Adipose tissue (tissue), 3 donors: Measurements from ENCODE around the gene DUS3L. TPM values are rescaled to one million over a fixed set of nuclear protein-coding genes. Genes with fewer than 3 reads are reported as not detected.

Source experiments
- H3K27ac ChIP-seq: one replicate; pipeline ENCODE4 v1.5.1; 2013; ENCODE audit warnings: low read depth, low read length
- WGBS, 3 donors: extraction: QIAGEN DNeasy Blood & Tissue Kit; methylation state at CpG; one replicate each; pipeline ENCODE4 v1.1.7; 2013; 5-methylcytosine and 5-hydroxymethylcytosine counted together
- polyA plus RNA-seq, 3 donors: library from polyadenylated mRNA; stranded (reverse); fragments of 200-250 nt; gene quantifications; one replicate each; pipeline ENCODE4 v1.2.3, GENCODE V29; 2013
- donor health status: healthy with polysubstance abuse.
- donor health status: Bipolar disorder and iron deficiency.
- donor health status: healthy.

Gene DUS3L, protein sequence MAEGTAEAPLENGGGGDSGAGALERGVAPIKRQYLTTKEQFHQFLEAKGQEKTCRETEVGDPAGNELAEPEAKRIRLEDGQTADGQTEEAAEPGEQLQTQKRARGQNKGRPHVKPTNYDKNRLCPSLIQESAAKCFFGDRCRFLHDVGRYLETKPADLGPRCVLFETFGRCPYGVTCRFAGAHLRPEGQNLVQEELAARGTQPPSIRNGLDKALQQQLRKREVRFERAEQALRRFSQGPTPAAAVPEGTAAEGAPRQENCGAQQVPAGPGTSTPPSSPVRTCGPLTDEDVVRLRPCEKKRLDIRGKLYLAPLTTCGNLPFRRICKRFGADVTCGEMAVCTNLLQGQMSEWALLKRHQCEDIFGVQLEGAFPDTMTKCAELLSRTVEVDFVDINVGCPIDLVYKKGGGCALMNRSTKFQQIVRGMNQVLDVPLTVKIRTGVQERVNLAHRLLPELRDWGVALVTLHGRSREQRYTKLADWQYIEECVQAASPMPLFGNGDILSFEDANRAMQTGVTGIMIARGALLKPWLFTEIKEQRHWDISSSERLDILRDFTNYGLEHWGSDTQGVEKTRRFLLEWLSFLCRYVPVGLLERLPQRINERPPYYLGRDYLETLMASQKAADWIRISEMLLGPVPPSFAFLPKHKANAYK
- 10 to 100 TPM; 16.0 to 44.0 (median 29.3) TPM for polyA plus RNA-seq

DNA sequence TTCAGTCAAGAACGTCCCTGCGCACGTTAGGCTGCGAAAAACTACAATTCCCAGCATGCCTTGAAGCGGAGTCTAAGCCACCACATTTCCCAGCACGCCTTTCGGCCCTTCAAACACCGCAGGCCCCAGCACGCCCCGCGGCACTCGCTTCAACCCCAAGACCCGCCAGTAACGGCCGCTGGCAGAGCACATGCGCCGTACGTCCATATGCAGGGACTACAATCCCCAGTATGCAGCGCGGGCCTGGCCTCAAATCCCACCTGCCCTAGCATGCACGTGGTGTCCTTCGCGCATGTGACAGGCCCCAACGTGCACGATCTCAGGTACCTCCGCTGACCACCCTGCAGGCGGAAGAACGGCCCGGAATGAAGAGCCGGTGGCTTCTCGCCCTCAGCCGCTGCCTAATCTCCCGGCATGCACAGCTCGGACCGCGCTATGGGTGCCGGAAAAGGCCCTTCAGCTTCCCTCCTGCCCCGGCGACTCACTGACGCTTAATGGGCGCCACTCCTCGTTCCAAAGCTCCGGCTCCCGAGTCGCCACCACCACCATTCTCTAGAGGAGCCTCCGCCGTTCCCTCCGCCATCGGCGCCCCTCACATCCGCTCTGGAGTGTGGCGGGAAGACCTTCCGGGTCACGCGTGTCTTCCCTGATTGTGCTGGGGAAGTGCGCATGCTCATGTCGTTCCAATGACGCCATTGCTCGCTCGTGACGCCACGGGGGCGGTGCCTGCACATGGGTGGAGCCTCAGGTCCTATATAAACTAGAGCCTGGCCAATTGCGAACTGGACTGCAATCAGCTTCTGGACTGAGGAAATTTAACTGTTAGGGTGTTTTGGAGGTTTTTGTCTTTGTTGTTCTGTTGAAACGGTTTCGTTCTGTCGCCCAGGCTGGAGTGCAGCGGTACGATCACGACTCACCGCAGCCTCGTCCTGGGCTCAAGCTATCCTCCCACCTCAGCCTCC is at the start of gene DUS3L:
TSS of gene DUS3L (minus strand) at position 605 of the 962 bp plus-strand sequence. CDS start at position 583, 22 bp downstream.
- peak within 1 kb of the TSS; percentile 90 for H3K27ac ChIP-seq

DNA sequence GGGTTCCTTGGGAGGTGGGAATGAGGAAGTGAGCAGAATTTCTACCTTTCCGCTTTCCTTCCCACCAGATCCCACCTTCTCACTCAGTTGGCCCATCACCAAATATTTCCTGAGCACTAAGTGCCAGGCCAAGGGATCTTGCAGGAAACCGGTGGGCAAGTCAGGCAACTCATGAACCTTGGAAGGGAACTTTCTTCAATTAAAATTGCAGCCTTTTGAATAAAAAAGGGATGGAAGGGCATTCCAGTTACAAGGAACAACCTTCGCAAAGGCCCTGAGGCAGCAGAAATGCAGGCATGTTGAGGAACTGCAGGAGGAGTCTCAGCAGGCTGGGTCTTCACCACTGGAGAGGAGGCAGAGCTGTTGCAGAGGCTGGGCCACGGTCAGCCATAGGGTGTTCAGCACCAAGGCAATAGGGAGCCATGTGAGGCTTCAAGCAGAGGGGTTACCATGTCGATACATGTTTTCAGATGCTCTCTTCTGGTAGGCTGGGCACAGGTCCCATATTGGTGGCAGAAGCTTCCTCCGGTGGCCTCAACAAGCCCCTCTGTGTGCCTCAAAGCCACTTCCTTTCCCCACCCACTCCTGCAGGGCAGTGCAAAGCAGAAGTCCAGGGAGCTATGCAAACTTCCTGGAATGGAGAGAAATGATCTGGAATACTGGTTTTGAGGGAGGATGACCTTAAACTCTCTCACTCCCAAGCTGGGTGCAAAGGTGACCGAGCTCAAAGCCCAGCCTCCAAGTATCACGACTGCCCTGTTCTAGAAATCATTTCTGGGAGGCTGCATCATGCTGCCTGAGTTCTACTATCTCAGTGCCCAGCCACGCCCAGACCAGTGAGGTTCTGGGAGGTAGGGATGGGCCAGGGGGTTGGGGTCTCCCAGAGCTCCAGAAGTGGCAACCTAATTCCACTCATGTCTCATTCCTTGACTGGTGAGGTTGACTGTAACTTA is 48.4 kb upstream of the DUS3L start, which contains the start of gene FUT6:
TSS of gene FUT6 (minus strand) at position 638 of the 953 bp plus-strand sequence. CDS start 7,135 bp downstream, outside the sequence.
- no peak within 1 kb of the TSS for H3K27ac ChIP-seq
- 68 to 83% (median 68%) methylated on average over 9 of the region's 9 CpGs for WGBS, 3 donors

More for the DNA sequence above, at the start of gene DUS3L:
- 10% methylated on average over 71 to 72 of the region's 72 CpGs for WGBS, 3 donors

DNA sequence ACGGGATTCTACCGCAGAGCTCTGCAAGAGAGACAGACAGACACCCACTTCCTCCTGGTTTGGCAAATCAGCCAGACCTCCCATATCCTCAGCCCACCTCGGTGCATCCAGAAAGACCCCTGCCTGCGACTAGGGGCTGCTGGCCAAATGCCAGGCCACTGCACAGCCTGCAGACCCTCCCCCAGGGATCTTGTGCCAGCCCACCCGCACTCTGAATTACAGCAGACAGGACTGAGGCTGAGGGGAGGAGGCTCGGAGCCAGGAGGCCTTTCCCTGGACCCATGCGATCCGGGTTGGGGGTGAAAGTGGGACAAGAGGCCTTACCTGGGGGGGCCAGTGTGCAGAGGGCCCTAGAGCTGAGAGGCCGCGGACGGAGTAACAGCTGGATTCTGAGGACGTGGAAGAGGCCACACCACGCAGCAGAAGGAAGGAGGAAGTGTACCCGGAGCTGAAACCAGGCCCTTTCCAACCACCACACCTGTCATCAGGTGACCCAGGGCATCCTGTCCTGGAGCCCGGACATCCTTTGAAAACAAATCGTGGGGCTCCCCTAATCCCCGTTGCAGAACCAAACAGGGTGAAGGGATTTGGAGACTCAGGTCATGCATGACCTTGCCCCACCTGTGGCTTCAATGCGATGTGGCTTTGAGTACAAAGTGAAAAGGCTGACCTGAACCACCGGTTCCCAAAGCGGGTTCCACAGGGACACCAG is 47.5 kb upstream of the DUS3L start:
- 39 to 50% (median 46%) methylated on average over 20 of the region's 20 CpGs for WGBS, 3 donors
- no peak overlapping the region for H3K27ac ChIP-seq

DNA sequence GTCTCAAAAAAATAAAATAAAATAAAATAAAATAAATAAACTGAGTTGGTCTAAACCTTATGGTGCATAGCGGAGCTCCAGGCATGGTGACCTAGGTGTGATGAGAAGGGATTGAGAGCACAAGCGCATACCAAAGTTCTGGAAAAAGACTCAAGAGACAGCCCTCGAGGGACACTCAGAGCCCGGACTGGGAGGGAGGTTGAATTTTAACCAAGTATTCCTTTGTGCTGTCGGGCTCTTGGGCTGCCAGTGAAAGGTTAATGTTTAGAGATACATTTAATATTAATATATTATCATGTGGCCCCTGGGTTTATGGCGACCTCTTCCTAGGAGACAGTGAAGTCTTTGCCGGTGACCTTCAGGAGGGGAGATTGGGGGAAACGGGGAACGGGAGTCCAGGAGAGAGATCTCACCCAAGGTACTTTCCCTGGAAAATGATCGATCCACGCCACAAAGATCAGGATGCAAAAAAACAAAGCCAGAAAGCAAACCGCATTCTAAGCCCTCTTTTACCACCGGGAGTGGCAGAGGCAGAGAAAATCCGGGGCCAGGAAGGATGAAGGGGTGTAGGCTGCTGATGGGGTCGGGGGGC is 46.9 kb upstream of the DUS3L start:
- H3K27ac ChIP-seq, result no peak overlapping the region
- 19 to 45% (median 37%) methylated on average over 15 of the region's 15 CpGs for WGBS, 3 donors

DNA sequence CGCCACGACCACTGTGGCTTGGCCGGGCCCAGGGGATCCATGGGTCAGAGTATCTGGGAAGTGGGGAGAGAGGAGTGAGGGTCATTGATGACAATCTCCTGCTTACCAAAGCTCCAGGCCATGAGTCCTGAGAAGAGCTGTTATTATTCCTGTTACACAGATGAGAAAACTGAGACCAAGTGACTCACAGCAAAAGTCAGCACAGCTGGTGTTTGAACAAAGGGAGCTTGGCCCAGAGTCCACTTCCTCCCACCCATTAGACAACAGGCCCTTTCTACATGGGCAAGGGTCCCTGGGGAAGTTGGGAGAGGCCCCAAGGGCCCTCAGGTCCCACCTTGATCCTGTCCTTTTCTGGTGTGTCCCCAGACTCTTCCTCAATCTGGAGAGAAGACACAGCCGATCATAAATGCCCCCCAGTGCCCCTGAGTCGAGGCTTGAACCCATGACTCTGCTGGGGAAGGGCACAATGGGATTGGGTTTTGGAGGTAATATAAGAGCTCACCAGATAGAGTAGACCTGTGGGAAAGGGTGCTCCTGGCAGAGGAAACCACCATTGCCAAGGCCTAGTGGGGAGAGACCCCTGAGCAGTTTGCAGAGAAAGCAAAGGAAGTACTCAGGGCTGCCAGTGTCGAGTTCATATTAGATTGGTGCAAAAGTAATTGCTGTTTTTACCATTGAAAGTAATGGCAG is 41.7 kb upstream of the DUS3L start:
- WGBS, 3 donors, result 78 to 87% (median 86%) methylated on average over 6 of the region's 6 CpGs
- H3K27ac ChIP-seq, result no peak overlapping the region

DNA sequence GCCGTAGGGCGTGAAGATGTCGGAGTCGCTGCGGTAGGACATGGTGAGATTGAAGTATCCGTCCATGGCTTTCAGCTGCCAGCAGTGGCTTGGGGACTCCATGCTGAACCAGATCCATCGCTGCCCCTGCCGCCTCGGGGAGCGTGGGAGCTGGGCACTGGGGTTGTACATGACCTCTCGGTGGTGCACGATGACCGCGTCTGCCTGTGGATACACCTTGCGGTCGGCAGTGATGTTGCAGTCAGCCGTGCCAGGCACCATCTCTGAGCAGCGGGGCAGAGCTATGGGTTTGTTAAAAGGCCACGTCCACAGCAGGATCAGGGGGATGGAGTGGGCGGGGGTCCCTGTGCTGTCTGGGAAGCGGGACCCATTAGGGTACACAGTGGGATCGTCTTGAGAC is 41.1 kb upstream of the DUS3L start:
- WGBS, 3 donors, result 81 to 87% (median 83%) methylated on average over 22 of the region's 22 CpGs
- no peak overlapping the region for H3K27ac ChIP-seq

DNA sequence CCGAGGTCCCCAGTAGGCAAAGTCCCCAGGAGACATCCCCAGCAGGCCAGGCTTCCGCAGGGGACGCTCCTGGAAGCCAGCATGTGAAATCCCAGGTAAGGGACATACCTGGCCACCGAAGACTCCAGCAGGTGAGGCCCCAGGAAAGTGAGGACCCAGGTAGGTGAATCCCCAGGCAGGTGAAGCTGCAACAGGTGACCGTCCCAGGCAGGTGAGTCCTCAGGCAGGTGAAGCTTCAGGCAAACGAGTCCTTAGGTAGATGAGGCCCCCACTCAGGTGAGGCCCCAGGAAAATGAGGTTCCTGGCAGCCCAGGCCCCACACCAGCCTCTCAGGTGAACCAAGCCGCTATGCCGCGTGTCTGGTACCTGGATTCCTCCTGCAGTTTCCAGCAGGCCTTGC is 40.2 kb upstream of the DUS3L start:
- WGBS, 3 donors, result 73 to 93% (median 88%) methylated on average over 9 of the region's 9 CpGs
- no peak overlapping the region for H3K27ac ChIP-seq

DNA sequence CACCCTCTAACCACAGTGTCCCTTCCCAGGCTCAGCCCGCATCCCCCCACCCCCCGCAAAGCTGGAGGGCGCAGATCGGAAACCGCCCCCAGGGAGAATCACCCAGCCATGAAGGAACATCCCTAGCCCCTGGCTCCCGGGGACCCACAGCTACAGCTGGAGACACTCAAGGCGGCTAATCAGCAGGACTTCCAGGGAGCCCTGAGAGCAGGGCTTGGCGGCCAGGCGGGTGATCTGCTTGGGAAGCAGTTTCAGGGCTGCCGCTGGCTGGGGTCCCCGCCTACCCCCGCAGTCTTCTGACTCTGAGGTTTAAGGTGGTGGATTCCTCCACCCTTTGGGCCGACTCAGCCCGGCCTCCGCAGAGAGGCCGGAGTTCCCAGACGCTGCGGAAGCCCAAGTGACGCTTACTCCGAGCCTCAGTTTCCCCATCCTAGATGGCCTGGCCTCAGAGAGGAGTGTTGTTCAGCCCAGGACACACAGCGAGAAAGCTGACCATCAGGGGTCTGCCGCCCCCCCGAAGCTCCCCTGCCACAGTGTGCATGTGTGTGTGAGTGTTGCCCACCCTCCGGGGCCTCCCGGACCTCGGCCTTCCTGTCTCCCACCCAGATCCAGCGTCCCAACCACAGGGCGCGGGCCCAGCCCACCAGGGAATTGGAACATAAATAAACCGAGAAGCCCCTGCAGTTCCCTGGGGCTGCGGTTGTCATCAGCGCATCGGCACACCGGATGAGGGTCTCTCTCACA is 38.8 kb upstream of the DUS3L start:
- 55 to 72% (median 59%) methylated on average over 31 to 34 of the region's 34 CpGs for WGBS, 3 donors
- H3K27ac ChIP-seq, result no peak overlapping the region

DNA sequence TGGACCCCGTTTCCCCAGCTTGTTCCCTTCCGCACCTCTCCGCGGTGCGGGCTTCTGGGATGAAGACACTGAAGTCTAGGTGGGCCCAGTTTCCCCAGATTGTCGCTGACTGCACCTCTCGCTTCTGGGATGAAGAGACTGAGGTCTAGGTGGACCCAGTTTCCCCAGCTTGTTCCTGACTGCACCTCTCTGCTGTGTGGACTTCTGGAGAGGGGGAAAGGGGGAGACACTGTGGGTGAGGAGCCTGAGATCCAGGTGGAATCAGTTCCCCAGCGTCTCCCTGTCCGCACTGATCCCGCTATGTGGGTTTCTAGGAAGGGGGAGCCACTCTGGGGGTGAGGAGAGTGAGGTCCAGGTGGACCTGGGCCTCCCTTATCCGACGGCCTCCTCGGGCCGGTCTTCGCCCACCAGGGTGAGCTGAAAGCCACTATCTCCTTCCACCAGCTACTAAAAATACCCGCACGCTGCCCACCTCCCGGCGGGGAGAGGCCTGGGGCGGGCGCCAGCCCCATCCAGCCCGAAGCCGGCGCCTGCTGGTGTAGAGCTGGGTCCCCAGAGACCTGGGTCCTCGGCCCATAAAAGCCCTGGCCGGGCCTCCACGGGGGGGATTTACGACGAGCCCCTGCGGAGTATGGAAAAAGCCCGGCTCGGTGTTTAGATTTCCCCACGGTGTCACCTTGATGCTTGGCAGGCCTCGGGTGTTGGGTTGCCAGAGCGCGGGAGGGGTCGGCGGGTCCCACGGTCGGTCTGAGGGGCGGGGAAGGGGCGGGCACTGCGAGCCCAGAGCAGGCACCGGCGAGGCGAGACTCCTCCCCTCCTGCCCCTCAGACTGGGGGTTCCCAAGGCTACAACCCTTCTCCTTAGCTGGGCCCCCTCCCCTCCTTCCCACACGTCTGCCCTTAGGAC is 38.0 kb upstream of the DUS3L start:
- WGBS, 3 donors, result 3 to 12% (median 4%) methylated on average over 39 to 47 of the region's 47 CpGs
- H3K27ac ChIP-seq, result no peak overlapping the region

DNA sequence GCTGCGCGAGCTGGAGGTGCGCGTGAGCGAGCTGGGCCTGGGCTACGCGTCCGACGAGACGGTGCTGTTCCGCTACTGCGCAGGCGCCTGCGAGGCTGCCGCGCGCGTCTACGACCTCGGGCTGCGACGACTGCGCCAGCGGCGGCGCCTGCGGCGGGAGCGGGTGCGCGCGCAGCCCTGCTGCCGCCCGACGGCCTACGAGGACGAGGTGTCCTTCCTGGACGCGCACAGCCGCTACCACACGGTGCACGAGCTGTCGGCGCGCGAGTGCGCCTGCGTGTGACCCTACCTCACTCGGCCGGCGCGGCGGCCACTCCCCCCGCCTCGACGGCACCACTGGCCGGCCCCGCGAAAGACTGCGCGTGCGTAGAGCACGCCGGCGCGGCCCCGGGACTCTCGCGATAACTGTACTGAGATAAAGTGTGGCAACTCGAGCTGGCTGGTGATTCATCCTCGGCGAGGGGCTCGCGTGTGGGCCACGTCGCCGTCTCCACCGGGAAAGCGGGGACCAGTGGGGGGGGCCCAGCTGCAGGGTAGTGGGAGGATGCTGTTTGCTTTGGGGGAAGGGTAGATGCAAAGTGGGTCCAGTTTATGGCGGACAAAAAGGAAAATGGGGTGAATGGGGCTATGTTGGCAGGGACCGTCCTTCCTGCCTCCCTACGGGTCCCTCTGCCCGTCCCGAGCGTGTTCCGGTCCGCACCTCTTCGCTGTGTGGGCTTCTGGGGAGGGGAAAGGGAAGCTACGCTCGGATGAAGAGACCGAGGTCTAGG is 37.1 kb upstream of the DUS3L start:
- no peak overlapping the region for H3K27ac ChIP-seq
- 1 to 4% (median 1%) methylated on average over 78 to 91 of the region's 91 CpGs for WGBS, 3 donors

DNA sequence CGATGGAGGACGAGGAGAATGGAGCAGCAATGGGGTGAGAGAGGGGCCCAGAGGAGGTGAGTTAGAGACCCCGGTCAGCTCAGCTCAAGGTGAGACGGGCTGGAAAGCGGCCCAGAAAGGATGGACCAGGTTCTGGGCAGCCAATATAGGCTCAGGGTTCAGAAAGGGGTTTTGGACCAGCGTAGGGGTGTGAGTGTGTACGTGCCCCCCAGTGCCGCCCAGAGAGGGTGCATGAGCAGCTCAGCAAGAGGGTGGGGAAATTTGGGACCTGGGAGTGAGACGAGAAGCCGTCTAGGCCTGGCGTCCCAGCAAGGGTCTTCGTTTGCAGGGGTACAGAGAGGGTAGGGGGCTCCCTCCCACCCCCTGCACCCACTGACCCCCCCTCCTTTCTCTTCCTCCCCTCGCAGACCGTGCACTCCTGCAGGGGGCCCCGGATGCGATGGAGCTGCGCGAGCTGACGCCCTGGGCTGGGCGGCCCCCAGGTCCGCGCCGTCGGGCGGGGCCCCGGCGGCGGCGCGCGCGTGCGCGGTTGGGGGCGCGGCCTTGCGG is 36.5 kb upstream of the DUS3L start:
- 15 to 20% (median 16%) methylated on average over 22 to 37 of the region's 37 CpGs for WGBS, 3 donors
- H3K27ac ChIP-seq, result no peak overlapping the region

DNA sequence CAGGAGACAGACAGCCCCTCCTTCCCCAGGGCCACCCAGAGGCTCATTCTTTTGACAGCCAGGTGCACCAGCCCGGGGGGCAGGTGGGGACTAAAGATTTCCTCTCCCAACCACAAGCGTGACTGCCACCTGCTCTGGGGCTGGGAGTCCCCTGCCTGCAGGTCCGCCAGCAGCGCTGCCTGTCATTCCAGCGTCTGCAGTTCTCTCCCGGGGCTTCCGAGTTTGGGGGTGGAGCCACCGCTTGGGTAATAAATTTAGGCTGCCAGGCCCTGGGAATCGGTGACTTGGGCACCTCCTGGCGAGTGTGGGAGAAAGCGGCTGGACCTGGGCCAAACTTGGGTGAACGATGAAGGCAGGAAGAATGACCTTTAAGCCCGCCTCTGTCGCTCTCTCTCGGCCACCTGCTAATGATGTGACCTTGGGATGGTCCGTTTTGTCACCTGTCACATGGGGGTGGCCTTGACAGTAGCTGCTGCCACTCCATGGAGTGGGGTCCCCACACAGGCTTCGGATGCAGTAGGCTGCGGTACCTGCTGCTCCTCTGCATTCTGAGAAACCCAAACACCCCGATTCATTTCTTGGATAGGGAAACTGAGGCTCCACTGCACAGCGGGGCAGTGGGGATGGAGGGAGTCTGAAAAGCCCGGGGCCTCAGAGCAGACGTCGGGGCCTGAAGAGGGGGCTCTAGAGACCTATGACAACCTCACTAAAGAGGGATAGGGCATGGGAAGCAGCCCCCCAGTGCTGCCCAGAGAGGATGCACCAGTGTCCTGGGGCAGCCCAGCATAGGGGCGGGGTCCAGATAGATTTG is 35.8 kb upstream of the DUS3L start:
- 8 to 19% (median 16%) methylated on average over 24 of the region's 24 CpGs for WGBS, 3 donors
- no peak overlapping the region for H3K27ac ChIP-seq

DNA sequence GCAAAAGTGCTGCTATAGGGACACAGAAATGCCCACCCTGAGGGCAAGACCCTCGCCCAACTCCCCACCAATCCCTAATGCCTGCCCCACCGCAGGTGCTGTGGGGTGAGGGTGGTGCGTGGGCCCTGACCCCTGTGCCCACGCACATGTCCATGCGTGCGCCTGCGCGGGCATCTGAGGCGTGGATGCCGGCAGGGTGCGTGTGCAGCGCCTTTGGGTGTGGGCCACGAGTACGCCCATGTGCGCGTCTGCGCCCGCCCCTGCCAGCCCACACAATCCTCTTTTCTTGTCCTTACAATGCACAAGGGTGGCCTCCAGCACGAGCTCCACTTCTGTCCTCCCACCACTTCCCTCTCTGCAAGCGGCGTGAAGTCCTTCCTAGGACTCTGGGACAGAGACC is 34.2 kb upstream of the DUS3L start:
- H3K27ac ChIP-seq, result no peak overlapping the region
- WGBS, 3 donors, result 92 to 95% (median 94%) methylated on average over 20 to 21 of the region's 21 CpGs
